AG09309 (cell line): Measurements from ENCODE around the gene TANGO6.
"Not testable (repeated sequence)": the region's sequence is repeated elsewhere in the genome, so short reads cannot be mapped to it uniquely, and the experiment has no call there.

Source experiments
- DNase-seq: peaks from one replicate; pipeline ENCODE4 v3.0.0-alpha.2; 2010; ENCODE audit warnings: low read depth
- H3K4me3 ChIP-seq: 2 replicates; pipeline ENCODE4 v1.5.1; 2011; ENCODE audit warnings: mild to moderate bottlenecking, low read depth, low read length, moderate library complexity; ENCODE audit not compliant: control insufficient read depth
- CTCF ChIP-seq: IDR thresholded peaks from 2 replicates; pipeline ENCODE4 v1.5.1; 2011; ENCODE audit warnings: mild to moderate bottlenecking, low read depth, low read length, inconsistent platforms; ENCODE audit not compliant: insufficient read depth, control insufficient read depth; ENCODE audit errors: missing control alignments

Gene TANGO6

GRCh38 chr16:69039333-69039941 is 196.1 kb downstream of the TANGO6 start:
- TF ChIP-seq CTCF: no peak
- no peak for DNase-seq
- no peak overlapping the region for H3K4me3 ChIP-seq

GRCh38 chr16:69040144-69040909 is 197.0 kb downstream of the TANGO6 start:
- TF ChIP-seq CTCF: no peak
- no peak for DNase-seq
- no peak overlapping the region for H3K4me3 ChIP-seq

GRCh38 chr16:69048328-69049120 is 205.2 kb downstream of the TANGO6 start:
- DNase-seq: no peak
- no peak for TF ChIP-seq CTCF
- H3K4me3 ChIP-seq: no peak overlapping the region

- no peak for DNase-seq
- no peak for TF ChIP-seq CTCF
- no peak overlapping the region for H3K4me3 ChIP-seq
Observed at GRCh38 chr16:69049146-69049545, 205.8 kb downstream of the TANGO6 start.

GRCh38 chr16:69049603-69050375 is 206.5 kb downstream of the TANGO6 start:
- no peak for TF ChIP-seq CTCF
- no peak for DNase-seq
- no peak overlapping the region for H3K4me3 ChIP-seq

GRCh38 chr16:69051517-69051830 is 208.1 kb downstream of the TANGO6 start:
- not testable (repeated sequence) for DNase-seq, H3K4me3 ChIP-seq

GRCh38 chr16:69055008-69055407 is 211.7 kb downstream of the TANGO6 start:
- no peak overlapping the region for H3K4me3 ChIP-seq
- TF ChIP-seq CTCF: no peak
- DNase-seq: no peak
